Transverse colon (tissue), 3 donors: ENCODE data around the gene MRPS11.

Experiments
- CTCF ChIP-seq, 5 experiments: fragments of 200-600 bp in 3 of 5; fragments of 450-650 bp in 2 of 5; sonication (generic) in 3 of 5; IDR thresholded peaks; 1 replicate in 2 of 5; 2 replicates in 3 of 5; pipeline ENCODE4 v1.5.1; 2016 to 2017; ENCODE audit warnings: antibody characterized with exemption in 5 of 5, inconsistent platforms in 3 of 5, mild to moderate bottlenecking in 2 of 5, moderate library complexity in 1 of 5
- EP300 ChIP-seq: sonication (generic); formaldehyde crosslinking; IDR thresholded peaks from one replicate; pipeline ENCODE4 v1.6.1; 2017; ENCODE audit warnings: antibody characterized with exemption, low read depth
- POLR2A ChIP-seq: fragments of 450-650 bp; IDR thresholded peaks from one replicate; pipeline ENCODE4 v1.6.1; 2016; ENCODE audit warnings: antibody characterized with exemption, mild to moderate bottlenecking, moderate library complexity

- no peak for TF ChIP-seq CTCF (IDR thresholded peaks at IDR 0.05)
- no peak for TF ChIP-seq POLR2A
- no peak for TF ChIP-seq EP300
Measured at GRCh38 chr15:88505721-88506120, 38.2 kb downstream of the MRPS11 start.
